ENCODE measurements around the gene B3GALT6.

- TF ChIP-seq CTCF (IDR thresholded peaks at IDR 0.05; ENCODE audit: low read depth, low read length), result no peak
- TF ChIP-seq POLR2A (IDR thresholded peaks at IDR 0.05; ENCODE audit: extremely low read depth, insufficient read length), result no peak
- TF ChIP-seq, protein P1, sequence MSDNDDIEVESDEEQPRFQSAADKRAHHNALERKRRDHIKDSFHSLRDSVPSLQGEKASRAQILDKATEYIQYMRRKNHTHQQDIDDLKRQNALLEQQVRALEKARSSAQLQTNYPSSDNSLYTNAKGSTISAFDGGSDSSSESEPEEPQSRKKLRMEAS (IDR thresholded peaks at IDR 0.05; ENCODE audit: low read depth, low read length), result no peak
Observed at GRCh38 chr1:1255078-1255477, 23.0 kb downstream of the B3GALT6 start.
